COR-L47 (cell line): ENCODE measurements around the gene M1AP.
A peak's percentile ranks its signal among the peaks of the same experiment; 100 is the strongest.
"Not testable (repeated sequence)": the region's sequence is repeated elsewhere in the genome, so short reads cannot be mapped to it uniquely, and the experiment has no call there.

ENCODE experiments used
- DNase-seq: peaks from one replicate; lab custom pipeline; 2025; lab: John Stamatoyannopoulos, UW

M1AP gene

DNA sequence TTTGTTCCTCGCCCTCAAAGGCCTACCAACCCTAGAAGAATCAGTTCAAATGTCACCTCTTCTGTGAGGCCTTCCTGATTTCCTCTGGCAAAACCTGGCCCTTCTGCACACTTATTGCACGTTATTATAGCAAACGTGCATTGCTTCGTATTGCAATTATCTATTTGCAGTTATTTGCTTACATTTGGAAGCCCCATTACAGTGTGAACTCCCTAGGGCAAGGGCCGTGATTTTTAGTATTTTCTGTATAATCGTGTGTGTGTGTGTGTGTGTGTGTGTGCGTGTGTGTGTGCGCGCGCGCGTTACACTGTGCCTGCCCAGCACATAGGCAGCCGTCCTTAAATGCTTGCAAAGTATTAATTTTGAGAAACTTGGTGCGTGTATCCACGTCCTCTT, 5.5 kb upstream of the M1AP start:
- DNase-seq, result no peak

DNA sequence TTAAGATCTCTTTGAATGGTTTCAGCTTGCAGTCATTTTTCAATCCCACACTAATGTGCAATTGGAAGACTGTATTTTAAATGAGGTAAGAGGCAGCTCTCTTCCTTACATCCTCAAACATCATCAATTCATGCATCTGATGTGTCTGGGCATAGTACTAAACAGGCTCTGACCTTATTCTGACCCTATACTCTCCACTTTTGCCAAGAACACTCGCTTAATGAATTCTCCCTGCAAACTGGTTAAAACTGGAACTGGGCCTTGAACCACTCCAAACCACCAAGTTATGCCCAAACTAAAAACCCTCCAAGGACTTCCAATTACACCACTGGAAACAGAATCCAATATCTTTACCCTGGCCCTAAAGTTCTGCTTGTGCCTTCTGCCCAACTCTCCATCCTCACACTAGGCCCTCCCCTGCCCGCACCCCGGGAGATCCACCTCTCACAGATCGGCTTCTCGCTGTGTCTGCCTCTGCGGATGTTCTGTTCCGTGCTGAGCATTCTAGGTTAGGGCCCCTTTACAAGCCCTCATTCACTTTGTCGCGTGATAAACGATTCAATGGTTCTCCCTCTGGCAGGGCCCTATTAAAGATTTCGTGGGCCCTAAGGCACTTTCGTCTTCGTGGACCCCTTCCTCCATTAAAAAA, 1.2 kb downstream of the M1AP start:
- no peak for DNase-seq

DNA sequence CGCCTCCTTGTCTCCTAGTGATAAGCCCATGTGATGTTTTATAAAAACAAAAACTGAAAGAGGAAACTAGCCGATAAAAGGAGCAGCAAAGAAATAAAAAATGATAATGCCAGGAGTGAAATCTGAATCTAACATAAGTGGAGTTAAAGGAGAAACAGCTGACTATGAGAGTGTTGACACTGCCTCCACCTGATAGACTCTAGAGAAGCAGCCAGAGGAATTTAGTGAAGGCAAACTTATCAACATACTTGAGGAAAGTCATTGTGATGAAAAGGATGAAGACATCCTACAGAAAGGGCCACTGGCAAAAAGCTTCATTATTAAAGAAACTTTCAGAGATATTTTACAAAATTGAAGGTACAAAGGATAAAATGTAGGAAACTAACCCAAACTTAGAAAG, 1.9 kb downstream of the M1AP start:
- DNase-seq, result no peak

DNA sequence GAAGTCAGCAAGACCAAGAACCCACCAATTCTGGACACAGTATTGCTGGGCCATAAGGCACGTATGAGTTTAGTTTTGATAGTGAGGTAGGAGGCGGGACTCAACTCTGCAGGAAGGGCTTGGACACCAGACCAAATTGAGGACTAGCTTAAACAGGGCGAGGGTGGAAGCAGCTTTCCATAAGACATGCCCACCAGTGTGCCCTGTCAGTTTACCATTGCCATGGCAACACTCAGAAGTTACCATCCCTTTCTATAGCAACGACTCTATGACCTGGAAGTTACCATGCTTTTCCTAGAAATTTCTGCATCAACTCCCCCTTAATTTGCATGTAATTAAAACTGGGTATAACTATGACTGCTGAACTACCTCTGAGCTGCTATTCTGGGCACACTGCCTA, 2.8 kb downstream of the M1AP start:
- no peak for DNase-seq

DNA sequence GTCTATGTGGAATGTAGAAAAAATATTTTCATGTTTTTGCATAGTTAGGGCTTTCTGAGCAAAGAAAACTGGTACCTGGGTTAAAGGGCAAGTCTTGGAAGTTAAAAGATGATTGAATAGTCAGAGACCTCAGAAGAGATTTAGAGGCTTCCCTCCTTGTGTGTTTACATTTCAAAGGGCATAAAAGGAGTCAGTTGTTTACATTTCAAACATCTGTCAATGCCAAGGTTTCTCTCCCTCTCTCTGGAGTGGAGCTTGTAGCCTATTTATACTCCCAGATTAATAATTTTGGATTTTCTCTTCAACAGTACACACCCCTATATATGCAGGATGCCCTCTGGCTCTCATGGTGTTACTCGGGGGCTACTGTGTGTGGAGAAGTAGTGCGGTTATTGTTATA, 8.6 kb downstream of the M1AP start:
- no peak for DNase-seq

DNA sequence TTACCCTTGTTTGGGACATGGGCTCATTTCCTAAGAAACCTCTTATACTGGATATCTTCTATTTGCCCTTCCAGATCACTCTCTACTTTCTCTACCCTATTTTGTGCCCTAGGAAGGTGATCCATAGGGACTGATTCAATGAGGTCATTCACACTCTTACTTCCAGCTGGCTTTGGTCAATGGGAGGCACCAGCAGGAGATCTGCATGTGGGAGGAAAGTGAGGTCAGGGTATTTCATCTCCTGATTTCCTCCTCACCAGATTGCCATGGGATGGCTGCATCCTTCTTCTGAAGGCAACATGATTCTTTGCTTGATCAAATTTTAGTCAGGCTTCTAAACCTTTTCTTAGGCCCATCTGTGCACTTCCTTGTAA, 15.2 kb downstream of the M1AP start:
- no peak for DNase-seq

DNA sequence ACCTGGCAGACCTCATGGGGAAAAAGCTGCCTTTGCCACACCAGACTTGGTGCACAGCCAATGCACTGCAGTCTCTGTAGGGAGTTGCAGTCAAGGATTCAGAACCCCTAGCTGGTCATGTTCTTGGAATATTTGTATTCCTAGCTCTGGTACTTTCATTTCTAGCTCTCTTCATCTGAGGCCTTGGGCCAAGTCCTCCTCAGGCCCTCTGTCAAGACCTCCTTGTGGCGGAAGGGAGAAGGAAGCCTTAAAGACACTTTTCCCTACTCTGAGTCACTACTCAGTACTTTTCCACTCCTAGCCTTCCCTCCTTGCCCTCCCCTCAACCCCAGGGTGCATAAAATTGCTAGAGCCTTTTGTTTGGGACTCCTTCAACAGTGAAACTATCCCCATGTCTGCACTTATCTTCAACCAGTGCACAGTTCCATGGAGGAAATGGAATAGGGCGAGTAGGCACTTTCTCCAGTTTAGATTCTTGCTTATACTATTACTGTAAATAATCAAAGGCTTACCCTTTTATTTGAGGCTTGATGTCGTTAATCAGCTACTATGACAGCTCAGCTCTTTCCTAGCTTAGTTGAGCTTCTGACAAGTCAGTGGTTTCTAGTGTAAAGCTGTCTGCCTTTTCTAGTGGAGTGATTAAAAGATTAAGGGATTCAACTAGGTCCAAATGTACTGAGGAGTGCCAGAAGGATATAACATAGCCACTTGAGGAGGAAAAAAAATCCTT, 15.8 kb downstream of the M1AP start:
- peak; percentile 46 for DNase-seq

DNA sequence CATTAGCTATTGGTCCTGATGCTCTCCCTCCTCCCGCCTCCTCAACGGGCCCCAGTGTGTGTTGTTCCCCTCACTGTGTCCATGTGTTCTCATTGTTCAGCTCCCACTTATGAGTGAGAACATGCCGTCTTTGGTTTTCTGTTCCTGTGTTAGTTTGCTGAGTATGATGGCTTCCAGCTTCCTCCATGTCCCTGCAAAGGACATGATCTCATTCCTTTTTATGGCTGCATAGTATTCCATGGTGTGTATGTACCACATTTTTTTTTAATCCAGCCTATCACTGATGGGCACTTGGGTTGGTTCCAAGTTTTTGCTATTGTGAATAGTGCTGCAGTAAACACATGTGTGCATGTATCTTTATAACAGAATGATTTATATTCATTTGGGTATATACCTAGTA, 17.7 kb downstream of the M1AP start:
- not testable (repeated sequence) for DNase-seq

DNA sequence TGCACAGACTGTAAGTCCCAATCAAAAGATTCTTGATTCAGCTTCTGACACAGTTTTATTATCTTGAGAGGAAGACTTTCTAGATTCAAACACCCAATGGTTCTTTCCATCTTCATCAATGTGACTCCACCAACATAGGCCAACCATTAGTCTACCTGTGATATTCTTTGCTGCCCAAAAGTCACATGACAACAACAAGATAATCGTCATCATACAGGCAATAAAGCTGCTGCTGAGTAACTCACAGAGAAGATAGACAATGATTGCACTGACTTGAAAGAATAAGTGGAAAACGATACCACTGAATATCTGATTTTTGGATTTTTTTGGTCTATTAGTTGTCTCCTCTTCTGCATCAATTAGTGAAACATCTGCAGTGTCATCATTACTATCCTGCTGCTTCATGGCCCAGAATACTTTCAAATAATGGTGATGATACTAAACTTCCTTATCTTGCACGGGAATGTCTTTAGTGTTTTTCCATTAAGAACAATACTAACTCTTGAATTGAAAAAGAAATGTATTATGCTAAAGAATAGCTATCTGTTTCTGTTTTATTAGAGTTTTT, 19.5 kb downstream of the M1AP start:
- DNase-seq, result no peak

DNA sequence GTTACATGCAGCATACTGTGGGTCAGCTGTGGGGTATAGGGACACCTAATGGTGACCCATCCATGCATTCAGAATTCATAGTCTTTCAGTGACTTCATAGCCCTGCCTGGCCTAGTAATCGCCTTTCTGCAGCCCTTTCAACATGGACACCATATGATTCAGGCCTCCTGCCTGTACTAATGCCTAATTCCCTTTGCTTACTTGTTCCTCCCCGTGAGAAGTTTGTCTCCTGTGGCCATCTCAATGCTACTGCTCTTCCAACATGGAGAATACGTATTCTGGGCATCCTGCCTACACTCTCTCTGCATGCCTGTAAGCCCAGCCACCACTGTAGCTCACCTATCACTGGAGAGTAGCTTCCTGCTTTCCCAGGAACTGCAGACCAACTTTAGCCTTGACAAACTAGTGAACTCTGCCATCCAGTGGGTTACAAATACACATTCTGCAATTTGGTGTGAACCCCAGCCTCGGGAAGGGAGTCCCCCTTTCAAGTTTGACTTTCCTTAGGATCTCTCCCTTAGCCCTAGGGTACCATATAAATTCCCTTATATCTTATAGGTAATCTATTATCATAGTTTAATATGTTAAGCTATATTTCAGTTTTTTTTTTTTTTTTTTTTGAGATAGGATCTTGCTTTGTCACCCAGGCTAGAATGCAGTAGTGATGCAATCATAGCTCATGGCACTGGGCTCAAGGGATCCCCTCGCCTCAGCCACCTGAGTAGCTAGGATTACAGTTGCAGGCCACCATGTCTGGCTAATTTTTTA, 22.3 kb downstream of the M1AP start:
- no peak for DNase-seq

DNA sequence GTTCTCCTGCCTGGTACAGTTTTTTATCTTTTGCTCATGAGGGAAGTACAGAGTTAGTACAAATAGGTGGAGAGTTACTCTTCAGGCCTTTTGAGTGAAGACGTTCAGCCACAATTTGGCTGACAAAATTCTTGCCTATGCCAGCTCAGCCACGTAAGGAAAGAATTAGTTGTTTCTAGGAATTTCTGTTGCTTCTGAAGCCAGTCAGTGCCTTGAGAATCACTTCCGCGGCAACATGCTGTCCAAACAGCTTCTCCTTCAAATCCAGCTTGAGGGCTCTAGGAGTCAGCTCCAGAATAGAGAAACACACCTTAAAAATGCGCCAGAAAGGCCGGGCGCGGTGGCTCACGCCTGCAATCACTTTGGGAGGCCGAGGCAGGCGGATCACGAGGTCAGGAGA, 27.5 kb downstream of the M1AP start:
- no peak for DNase-seq

DNA sequence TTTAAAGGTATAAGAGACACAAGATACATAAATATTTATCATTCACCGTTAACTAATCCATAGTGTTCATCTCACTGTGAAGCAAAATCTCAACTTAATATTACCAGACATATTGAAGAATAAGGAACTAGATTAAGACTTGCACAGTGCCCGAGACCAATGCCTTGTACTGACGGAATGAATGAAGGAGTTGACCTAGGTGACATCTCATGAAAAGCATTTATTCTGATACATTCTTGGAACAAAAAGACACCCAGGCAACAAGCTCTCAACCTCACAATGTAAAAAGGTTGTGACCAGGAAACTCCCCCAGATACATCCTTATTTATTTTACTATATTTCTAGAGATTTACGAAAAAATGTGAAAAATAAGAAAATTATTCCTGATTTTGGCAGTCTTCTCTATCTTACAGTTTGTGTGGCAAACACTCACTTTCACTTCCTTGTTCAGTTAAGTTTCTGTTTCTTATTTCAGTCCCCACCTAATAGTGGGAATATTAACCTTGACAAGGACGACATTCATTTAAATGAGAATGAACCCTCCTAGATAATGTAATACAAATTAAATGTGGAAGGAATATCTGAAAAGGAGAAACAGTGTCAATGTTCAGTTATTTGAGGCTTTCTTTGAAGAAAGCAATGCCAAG, 28.4 kb downstream of the M1AP start:
- DNase-seq, result no peak

DNA sequence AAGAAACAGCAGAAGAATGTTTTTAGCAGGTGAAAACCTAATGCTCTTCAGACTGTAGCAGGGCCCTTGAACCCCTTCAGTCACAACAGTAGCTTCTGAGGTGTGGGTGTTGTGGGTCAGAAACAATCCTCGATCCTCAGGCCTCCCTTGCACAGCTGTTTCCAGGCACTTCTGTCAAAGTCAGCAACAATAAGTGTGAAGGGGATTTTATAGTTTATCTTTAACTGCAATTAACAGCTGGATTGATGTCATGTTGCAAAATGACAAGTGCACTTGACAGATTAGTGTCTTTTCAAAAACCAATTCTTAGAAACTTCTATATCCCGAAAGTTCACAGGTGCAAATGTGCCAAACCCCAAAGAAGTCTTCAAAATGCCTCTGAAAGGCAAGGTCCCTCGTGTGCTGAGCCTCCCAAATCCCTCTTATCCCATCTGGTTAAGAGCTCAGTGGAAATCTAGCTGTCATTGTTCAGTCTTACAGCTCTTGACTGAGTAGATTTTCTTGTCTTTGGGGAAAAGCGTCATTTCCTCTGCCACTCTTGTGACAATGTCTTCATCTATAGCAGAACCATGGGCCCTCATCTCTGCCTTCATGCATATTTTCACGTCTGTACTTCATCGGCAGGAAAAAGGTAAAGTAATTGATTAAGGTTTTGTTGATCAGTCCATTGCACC, 29.6 kb downstream of the M1AP start:
- DNase-seq, result no peak

DNA sequence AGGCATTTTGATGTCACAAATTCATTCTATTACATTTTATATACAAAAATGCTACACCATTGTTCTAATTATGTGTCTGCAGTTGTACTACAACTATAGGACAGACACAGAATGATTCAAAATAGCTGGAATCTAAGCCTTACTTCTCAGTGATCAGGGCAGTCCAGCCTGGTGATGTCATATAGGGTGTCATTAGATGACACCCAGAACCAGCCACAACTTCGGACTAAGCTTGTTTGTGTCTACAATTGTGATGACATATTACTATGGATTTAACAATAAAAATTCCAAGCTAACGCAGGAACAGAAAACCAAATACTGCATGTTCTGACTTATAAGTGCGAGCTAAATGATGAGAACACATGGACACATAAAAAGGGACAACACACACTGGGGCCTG, 31.0 kb downstream of the M1AP start:
- DNase-seq, result no peak

DNA sequence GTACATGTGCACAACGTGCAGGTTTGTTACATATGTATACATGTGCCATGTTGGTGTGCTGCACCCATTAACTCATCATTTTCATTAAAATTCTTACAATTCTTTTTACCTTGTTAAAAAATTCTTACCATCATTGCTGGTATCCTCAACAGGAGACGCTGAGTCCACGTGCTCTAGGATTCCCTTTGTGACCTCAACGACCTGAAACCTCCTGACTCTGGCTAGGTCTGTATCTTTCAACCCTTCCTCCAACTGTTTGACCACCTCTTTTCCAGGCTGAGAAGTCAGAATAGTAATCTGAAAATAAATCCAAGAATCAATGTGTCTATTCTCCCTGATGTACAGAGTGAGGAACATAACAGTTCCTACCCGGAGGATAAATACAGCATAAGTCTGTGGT, 41.2 kb downstream of the M1AP start:
- DNase-seq, result no peak

DNA sequence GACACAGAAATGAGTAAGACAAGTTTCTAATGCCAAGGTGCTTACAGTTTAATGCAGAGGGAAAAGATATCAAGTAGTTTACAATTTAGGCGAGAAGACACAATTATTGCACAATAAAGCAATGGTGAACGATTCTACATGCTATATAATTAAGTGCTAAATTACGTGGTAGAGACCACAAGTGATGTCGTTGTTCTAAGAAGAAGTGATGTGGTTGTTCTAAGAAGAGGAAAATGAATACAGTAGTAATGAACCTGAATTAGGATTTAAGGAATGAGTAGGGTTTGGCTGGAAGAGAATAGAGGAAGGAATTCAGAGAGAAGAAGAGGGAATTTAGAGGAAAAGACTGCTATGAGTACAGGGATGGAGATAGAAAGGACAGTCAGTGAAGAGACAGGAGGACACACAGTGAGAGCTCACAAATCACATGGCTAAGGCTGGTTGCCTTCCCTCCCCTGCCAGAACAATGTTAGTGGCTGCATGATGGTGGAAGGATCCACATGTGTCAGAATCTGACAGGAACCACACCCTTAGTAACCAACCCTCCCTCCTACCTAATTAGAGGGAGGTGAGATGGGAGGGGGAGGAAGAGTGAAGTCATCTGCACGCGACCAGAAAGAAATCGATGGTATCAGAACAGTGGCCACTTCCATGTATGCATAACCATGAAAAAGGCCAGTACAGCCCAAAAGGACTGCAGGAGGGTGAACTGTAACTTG, 44.7 kb downstream of the M1AP start:
- DNase-seq, result no peak

DNA sequence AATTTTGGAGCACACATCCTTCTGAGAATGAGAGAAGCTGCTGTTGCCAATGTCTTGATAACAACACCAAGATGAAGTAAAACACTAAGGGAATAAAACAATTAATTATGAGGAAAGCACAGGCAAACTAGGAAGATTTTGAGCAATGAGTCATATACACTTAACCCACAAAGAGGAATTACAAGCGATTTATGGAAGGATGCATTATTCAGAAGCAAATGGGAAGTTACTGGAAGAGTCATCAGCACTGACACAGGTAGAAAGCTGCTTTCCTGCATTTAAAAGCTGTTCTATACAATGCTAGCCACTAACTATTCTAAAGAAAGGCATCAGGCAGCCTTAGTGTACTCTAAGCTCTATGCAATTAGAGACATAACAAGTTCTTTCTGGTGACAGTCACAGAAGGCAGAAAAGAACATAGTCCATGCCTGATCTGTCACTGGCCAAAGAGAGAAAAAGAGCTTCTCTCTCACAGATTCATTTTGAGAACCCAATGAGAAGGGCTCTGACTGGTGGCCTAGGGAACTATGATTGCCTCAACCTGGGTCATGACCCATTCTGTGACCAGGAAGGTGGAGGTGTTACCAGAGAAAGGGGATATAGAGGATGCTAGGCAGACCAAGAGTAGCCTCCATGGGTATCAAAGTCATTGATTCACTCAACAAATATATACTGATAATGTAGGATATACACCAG, 45.4 kb downstream of the M1AP start:
- no peak for DNase-seq

DNA sequence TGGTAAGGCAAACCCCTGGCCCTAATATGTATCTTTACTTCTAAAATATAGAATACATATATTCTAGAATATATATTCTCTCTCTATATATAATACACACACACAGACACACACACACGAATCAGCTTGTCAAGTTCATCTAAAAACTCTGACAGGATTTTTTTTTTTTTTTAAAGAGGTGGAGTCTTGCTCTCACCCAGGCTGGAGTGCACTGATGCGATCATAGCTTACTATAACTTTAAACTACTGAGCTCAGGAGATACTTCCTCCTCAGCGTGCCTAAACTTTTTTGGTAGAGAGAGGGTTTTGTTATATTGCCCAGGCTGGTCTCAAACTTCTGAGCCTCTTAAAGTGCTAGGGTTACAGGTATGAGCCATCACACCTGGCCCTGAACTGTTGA, 48.5 kb downstream of the M1AP start:
- DNase-seq, result no peak

DNA sequence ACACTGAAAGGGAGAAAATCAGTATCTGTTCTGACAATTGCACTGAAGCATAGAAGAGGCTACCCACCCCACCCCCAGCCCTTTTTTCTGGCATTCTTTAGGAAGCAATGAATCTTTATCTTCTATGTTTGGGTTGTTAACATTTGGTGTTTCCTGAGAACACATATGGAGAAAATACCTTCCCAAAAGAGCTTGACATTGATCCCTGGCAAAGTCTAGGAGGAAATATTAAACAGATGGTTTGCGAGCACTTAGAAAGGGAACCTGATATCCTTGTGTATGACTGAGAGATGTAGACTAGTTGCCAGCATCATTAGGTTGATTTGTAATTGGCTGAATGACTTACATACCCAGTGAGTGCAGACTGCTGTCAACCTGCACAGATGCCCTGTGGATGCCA, 50.7 kb downstream of the M1AP start:
- no peak for DNase-seq

DNA sequence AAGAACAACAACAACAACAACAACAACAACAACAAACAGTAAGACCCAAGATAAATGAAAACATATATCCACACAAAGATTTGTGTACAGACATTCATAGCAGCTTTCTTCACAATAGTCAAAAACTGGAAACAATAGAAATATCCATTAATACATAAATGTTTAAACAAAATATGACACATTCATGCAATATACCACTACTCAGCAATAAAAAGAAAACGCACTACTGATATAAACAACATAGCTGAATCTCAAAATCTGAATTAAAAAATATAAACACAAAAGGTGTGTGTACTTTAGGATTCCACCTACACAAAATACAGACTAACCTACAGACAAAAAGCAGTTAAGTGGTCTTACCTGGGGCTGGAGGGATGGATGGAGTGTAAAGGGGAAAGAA, 51.5 kb downstream of the M1AP start:
- DNase-seq, result no peak
